Activated naive CD4-positive, alpha-beta T cell treated with anti-CD3 and anti-CD28 coated beads, Interleukin-2, amount 50 U/mL, for 16 hours (primary cell): ENCODE measurements around the gene WNT16.
"Not testable (repeated sequence)": the region's sequence is repeated elsewhere in the genome, so short reads cannot be mapped to it uniquely, and the experiment has no call there.

ENCODE experiments used
- DNase-seq: peaks from one replicate; pipeline ENCODE4 v3.0.0-alpha.2; 2020

The WNT16 gene

GRCh38 chr7:121307021-121307574, 21.7 kb upstream of the WNT16 start:
- DNase-seq = no peak

GRCh38 chr7:121313220-121313792, 15.5 kb upstream of the WNT16 start:
- no peak for DNase-seq

- no peak for DNase-seq
These were observed 14.8 kb upstream of the WNT16 start for GRCh38 chr7:121313793-121314676.

GRCh38 chr7:121315170-121315569, 13.6 kb upstream of the WNT16 start:
- DNase-seq = not testable (repeated sequence)

- no peak for DNase-seq
These were observed 6.3 kb upstream of the WNT16 start for GRCh38 chr7:121322460-121322859.

- DNase-seq = no peak
These were observed 5.1 kb upstream of the WNT16 start for GRCh38 chr7:121323515-121324302.

GRCh38 chr7:121327671-121328070, 1.1 kb upstream of the WNT16 start:
- no peak for DNase-seq

GRCh38 chr7:121329191-121330052, 622 bp downstream of the WNT16 start:
- DNase-seq = no peak

GRCh38 chr7:121330053-121330833, 1.4 kb downstream of the WNT16 start:
- DNase-seq = no peak

- DNase-seq = no peak
These were observed 2.2 kb downstream of the WNT16 start for GRCh38 chr7:121331048-121331447.

- no peak for DNase-seq
These were observed 2.8 kb downstream of the WNT16 start for GRCh38 chr7:121331574-121331973.

- DNase-seq = no peak
These were observed 5.6 kb downstream of the WNT16 start for GRCh38 chr7:121334376-121334775.

GRCh38 chr7:121334875-121335648, 6.3 kb downstream of the WNT16 start:
- no peak for DNase-seq

GRCh38 chr7:121336579-121336978, 7.8 kb downstream of the WNT16 start:
- no peak for DNase-seq

- no peak for DNase-seq
These were observed 8.6 kb downstream of the WNT16 start for GRCh38 chr7:121337398-121337797.

GRCh38 chr7:121339082-121339481, 10.3 kb downstream of the WNT16 start:
- no peak for DNase-seq

GRCh38 chr7:121341933-121342332, 13.1 kb downstream of the WNT16 start:
- DNase-seq = no peak

- no peak for DNase-seq
These were observed 13.8 kb downstream of the WNT16 start for GRCh38 chr7:121342631-121343030.

GRCh38 chr7:121343302-121343701, 14.5 kb downstream of the WNT16 start:
- no peak for DNase-seq

- DNase-seq = no peak
These were observed 15.3 kb downstream of the WNT16 start for GRCh38 chr7:121344093-121344492.

- DNase-seq = no peak
These were observed 15.7 kb downstream of the WNT16 start for GRCh38 chr7:121344497-121344896.
